C4-2B (cell line): ENCODE measurements around the gene NRAS.

Source experiments
- CTCF ChIP-seq: fragments of 450-650 bp; conservative IDR thresholded peaks from 2 replicates; pipeline ENCODE4 v1.5.1; 2017; ENCODE audit warnings: mild to moderate bottlenecking
- ZFX ChIP-seq: fragments of 450-650 bp; IDR thresholded peaks from 2 replicates; pipeline ENCODE4 v1.6.1; 2017

GRCh38 chr1:114671011-114671938 lies 45.3 kb downstream of the NRAS start:
- TF ChIP-seq CTCF: peak; percentile 74
- no peak for TF ChIP-seq ZFX
